ENCODE results near the gene MS4A6E.

DNA sequence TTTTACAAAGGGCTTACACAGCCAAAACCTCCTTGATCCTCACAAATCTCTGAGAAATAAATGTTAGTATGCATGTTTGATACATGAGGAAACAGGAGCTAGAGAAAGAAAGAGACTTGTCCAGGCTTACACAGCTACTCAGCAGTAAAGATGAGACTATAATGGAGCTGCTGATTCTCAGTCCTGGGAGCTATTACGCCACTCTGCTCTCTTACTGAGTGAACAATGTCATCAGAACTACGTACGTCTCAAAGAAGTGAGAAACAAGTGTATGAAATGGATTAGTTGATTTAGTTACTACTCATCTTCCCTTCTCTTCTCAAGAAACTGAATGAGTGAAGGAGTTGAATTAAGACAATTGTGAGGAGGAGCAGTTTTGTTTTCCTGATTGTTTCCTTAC, 12.3 kb downstream of the MS4A6E start:
- TF ChIP-seq, protein P1, sequence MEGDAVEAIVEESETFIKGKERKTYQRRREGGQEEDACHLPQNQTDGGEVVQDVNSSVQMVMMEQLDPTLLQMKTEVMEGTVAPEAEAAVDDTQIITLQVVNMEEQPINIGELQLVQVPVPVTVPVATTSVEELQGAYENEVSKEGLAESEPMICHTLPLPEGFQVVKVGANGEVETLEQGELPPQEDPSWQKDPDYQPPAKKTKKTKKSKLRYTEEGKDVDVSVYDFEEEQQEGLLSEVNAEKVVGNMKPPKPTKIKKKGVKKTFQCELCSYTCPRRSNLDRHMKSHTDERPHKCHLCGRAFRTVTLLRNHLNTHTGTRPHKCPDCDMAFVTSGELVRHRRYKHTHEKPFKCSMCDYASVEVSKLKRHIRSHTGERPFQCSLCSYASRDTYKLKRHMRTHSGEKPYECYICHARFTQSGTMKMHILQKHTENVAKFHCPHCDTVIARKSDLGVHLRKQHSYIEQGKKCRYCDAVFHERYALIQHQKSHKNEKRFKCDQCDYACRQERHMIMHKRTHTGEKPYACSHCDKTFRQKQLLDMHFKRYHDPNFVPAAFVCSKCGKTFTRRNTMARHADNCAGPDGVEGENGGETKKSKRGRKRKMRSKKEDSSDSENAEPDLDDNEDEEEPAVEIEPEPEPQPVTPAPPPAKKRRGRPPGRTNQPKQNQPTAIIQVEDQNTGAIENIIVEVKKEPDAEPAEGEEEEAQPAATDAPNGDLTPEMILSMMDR (IDR thresholded peaks at IDR 0.05) = no peak
- no peak for TF ChIP-seq EZH2 (IDR thresholded peaks at IDR 0.05; ENCODE audit: borderline replicate concordance, insufficient read depth, low read depth, low read length, poor library complexity, severe bottlenecking)

Data from B cell (primary cell).